ENCODE measurements around the gene TFAP2C. TPM values are rescaled to one million over a fixed set of nuclear protein-coding genes. Genes with fewer than 3 reads are reported as not detected.
A peak's percentile ranks its signal among the peaks of the same experiment; 100 is the strongest.

The TFAP2C gene
- total RNA-seq, 1 donor from 2014 or later: 0.50 TPM

GRCh38 chr20:56664796-56665195 lies 35.7 kb downstream of the TFAP2C start:
- no peak overlapping the region for H3K27ac Mint-ChIP-seq
- no peak for TF ChIP-seq CTCF (IDR thresholded peaks at IDR 0.05; ENCODE audit: unreplicated experiment)
- H3K4me1 Mint-ChIP-seq (ENCODE audit: low read depth): no peaks in the 10 kb centered on the region
- H3K27me3 Mint-ChIP-seq: peaks cover 3% of the 10 kb centered on the region
- H3K9me3 Mint-ChIP-seq (ENCODE audit: low read depth): no peaks in the 10 kb centered on the region
- H3K36me3 Mint-ChIP-seq (ENCODE audit: insufficient read depth): no peaks in the 10 kb centered on the region
- H3K4me3 Mint-ChIP-seq (ENCODE audit: low read depth): no peak overlapping the region
- no peak for DNase-seq (ENCODE audit: low spot score, unreplicated experiment)

- H3K27ac Mint-ChIP-seq: no peak overlapping the region
These were observed 36.7 kb downstream of the TFAP2C start for GRCh38 chr20:56665806-56666205.

GRCh38 chr20:56673450-56673849 lies 44.3 kb downstream of the TFAP2C start:
- peak overlapping the region; percentile 76 for H3K27ac Mint-ChIP-seq
- no peaks in the 10 kb centered on the region for H3K9me3 Mint-ChIP-seq (ENCODE audit: low read depth)
- H3K4me1 Mint-ChIP-seq (ENCODE audit: low read depth): no peaks in the 10 kb centered on the region
- no peak for DNase-seq (ENCODE audit: low spot score, unreplicated experiment)
- no peak overlapping the region for H3K4me3 Mint-ChIP-seq (ENCODE audit: low read depth)
- no peaks in the 10 kb centered on the region for H3K36me3 Mint-ChIP-seq (ENCODE audit: insufficient read depth)
- H3K27me3 Mint-ChIP-seq: peaks cover 8% of the 10 kb centered on the region
- TF ChIP-seq CTCF (IDR thresholded peaks at IDR 0.05; ENCODE audit: unreplicated experiment): no peak

More at GRCh38 chr20:56665806-56666205, 36.7 kb downstream of the TFAP2C start:
- peaks cover 4% of the 10 kb centered on the region for H3K27me3 Mint-ChIP-seq
- no peak for DNase-seq (ENCODE audit: low spot score, unreplicated experiment)
- H3K4me3 Mint-ChIP-seq (ENCODE audit: low read depth): no peak overlapping the region
- no peaks in the 10 kb centered on the region for H3K36me3 Mint-ChIP-seq (ENCODE audit: insufficient read depth)
- TF ChIP-seq CTCF (IDR thresholded peaks at IDR 0.05; ENCODE audit: unreplicated experiment): no peak
- H3K9me3 Mint-ChIP-seq (ENCODE audit: low read depth): no peaks in the 10 kb centered on the region
- no peaks in the 10 kb centered on the region for H3K4me1 Mint-ChIP-seq (ENCODE audit: low read depth)

- no peak for TF ChIP-seq CTCF (IDR thresholded peaks at IDR 0.05; ENCODE audit: unreplicated experiment)
- Mint-ChIP-seq H3K27me3 (peaks cover 13% of the 10 kb centered on the region), H3K36me3 (ENCODE audit: insufficient read depth) (no peaks in the 10 kb centered on the region), H3K4me1 (ENCODE audit: low read depth) (no peaks in the 10 kb centered on the region), H3K4me3 (ENCODE audit: low read depth) (no peak overlapping the region), H3K9me3 (ENCODE audit: low read depth) (no peaks in the 10 kb centered on the region), H3K27ac (no peak overlapping the region)
- DNase-seq (ENCODE audit: low spot score, unreplicated experiment): no peak
These were observed 46.9 kb downstream of the TFAP2C start for GRCh38 chr20:56676001-56676400.

GRCh38 chr20:56676679-56677078 lies 47.6 kb downstream of the TFAP2C start:
- Mint-ChIP-seq H3K36me3 (ENCODE audit: insufficient read depth) (no peaks in the 10 kb centered on the region), H3K4me3 (ENCODE audit: low read depth) (no peak overlapping the region), H3K27me3 (peaks cover 11% of the 10 kb centered on the region), H3K9me3 (ENCODE audit: low read depth) (no peaks in the 10 kb centered on the region), H3K27ac (no peak overlapping the region), H3K4me1 (ENCODE audit: low read depth) (no peaks in the 10 kb centered on the region)
- no peak for DNase-seq (ENCODE audit: low spot score, unreplicated experiment)
- TF ChIP-seq CTCF (IDR thresholded peaks at IDR 0.05; ENCODE audit: unreplicated experiment): no peak

Measured in progenitor cell of endocrine pancreas (in vitro differentiated cells).